HG02642 (cell line): ENCODE data around the gene SRRM3.
"Not testable (repeated sequence)": the region's sequence is repeated elsewhere in the genome, so short reads cannot be mapped to it uniquely, and the experiment has no call there.

ENCODE experiments used
- ATAC-seq: cut with Tn5 transposase; IDR thresholded peaks from one replicate; pipeline ENCODE4 v1.9.1; 2021; ENCODE audit warnings: mild to moderate bottlenecking; ENCODE audit not compliant: unreplicated experiment, poor library complexity

SRRM3 gene

GRCh38 chr7:76282344-76283253, 80.9 kb downstream of the SRRM3 start:
- no peak for ATAC-seq

GRCh38 chr7:76283254-76284159, 81.8 kb downstream of the SRRM3 start:
- ATAC-seq = no peak

GRCh38 chr7:76285604-76286374, 84.1 kb downstream of the SRRM3 start:
- no peak for ATAC-seq

- no peak for ATAC-seq
These were observed 85.2 kb downstream of the SRRM3 start for GRCh38 chr7:76286842-76287403.

GRCh38 chr7:76290847-76291350, 89.2 kb downstream of the SRRM3 start:
- not testable (repeated sequence) for ATAC-seq

- ATAC-seq = peak; percentile 79
These were observed 89.9 kb downstream of the SRRM3 start for GRCh38 chr7:76291351-76292212.

GRCh38 chr7:76292213-76292573, 90.5 kb downstream of the SRRM3 start:
- peak; percentile 7 for ATAC-seq

GRCh38 chr7:76292911-76293310, 91.2 kb downstream of the SRRM3 start:
- not testable (repeated sequence) for ATAC-seq

- no peak for ATAC-seq
These were observed 91.8 kb downstream of the SRRM3 start for GRCh38 chr7:76293407-76293901.

- no peak for ATAC-seq
These were observed 92.8 kb downstream of the SRRM3 start for GRCh38 chr7:76294344-76295024.

GRCh38 chr7:76296743-76297740, 95.3 kb downstream of the SRRM3 start:
- ATAC-seq = no peak

GRCh38 chr7:76300166-76300731, 98.6 kb downstream of the SRRM3 start:
- ATAC-seq = no peak

- no peak for ATAC-seq
These were observed 99.3 kb downstream of the SRRM3 start for GRCh38 chr7:76301000-76301399.

GRCh38 chr7:76302347-76303201, 100.9 kb downstream of the SRRM3 start, which contains the start of gene HSPB1:
Gene HSPB1 (plus strand): TSS chr7:76302673. CDS start chr7:76302713, 40 bp downstream.
- ATAC-seq = peak; percentile 66
